ENCODE measurements around the gene SOD1. TPM values are rescaled to one million over a fixed set of nuclear protein-coding genes. Genes with fewer than 3 reads are reported as not detected.

Gene SOD1
- total and polyA plus RNA-seq, 2 donors (not counting 3 experiments of a cell fraction or from before 2014, with no cell fraction given): 198 to 268 TPM

- DNase-seq (ENCODE audit: low read depth, low spot score) (no peak), FAIRE-seq (no peak)
- Histone ChIP-seq H3K79me2 (ENCODE audit: control insufficient read depth, insufficient read depth, low read length) (no peaks in the 10 kb centered on the region), H3K9ac (replicated peaks; ENCODE audit: extremely low read depth, insufficient read depth, low read length) (no peak overlapping the region), H3K27ac (ENCODE audit: insufficient read depth, low read depth, low read length) (no peak overlapping the region), H3K4me2 (ENCODE audit: insufficient read depth, low read length) (no peak overlapping the region), H3K4me3 (replicated peaks in 1 of 3; ENCODE audit: insufficient read depth in 1 of 3, low read depth in 1 of 3, low read length in 3 of 3) (no peak overlapping the region), H3K36me3 (ENCODE audit: control insufficient read depth in 2 of 2, extremely low read depth in 1 of 2, insufficient read depth in 2 of 2, low read length in 2 of 2) (no peaks in the 10 kb centered on the region), H3K4me1 (ENCODE audit: control insufficient read depth, extremely low read depth, insufficient read depth, low read length) (no peaks in the 10 kb centered on the region), H3K9me1 (replicated peaks; ENCODE audit: control insufficient read depth, extremely low read depth, insufficient read depth, low read length) (no peaks in the 10 kb centered on the region), H3K9me3 (replicated peaks; ENCODE audit: control insufficient read depth, insufficient read depth, low read length) (no peaks in the 10 kb centered on the region), H2AFZ (ENCODE audit: low read depth, low read length) (no peak overlapping the region), H4K20me1 (replicated peaks; ENCODE audit: control insufficient read depth, extremely low read depth, insufficient read depth, low read length) (no peaks in the 10 kb centered on the region), H3K27me3 (ENCODE audit: control insufficient read depth in 2 of 2, insufficient read depth in 2 of 2, low read length in 2 of 2) (peaks cover 0 to 6% of the 10 kb centered on the region in 2 experiments)
- BruUV-seq (replicated peaks): no TSS peak
- intact Hi-C loops (cut with micrococcal nuclease): no loop called here
- POLR2A ChIA-PET: no interaction called here
- TF ChIP-seq CTCF (IDR thresholded peaks at IDR 0.05; ENCODE audit: extremely low read depth in 1 of 2, insufficient read depth in 1 of 2, low read depth in 1 of 2, low read length in 2 of 2): no peak
- TF ChIP-seq MYC (IDR thresholded peaks at IDR 0.05; ENCODE audit: low read depth, low read length): no peak
- TF ChIP-seq EZH2 (IDR thresholded peaks at IDR 0.05; ENCODE audit: borderline replicate concordance, low read depth, low read length, severe bottlenecking): no peak
- no peak for TF ChIP-seq JUN (IDR thresholded peaks at IDR 0.05; ENCODE audit: borderline replicate concordance, insufficient read depth, insufficient read length, low read depth)
- no peak for TF ChIP-seq FOS (IDR thresholded peaks at IDR 0.05; ENCODE audit: borderline replicate concordance, insufficient read depth, low read length)
- TF ChIP-seq POLR2A (IDR thresholded peaks at IDR 0.05; ENCODE audit: low read depth, low read length): no peak
- no peak for TF ChIP-seq GATA2 (IDR thresholded peaks at IDR 0.05; ENCODE audit: insufficient read depth, insufficient read length, low read depth, low read length)
- TF ChIP-seq POLR2AphosphoS5 (IDR thresholded peaks at IDR 0.05; ENCODE audit: insufficient read depth, low read depth, low read length): no peak
- TF ChIP-seq MAX (IDR thresholded peaks at IDR 0.05; ENCODE audit: insufficient read depth, insufficient read length): no peak
- CTCF ChIA-PET: interaction anchor here (0.9 to 1.1 kb wide), 4 partner anchors 10 to 62 kb away, joined by 3 read pairs; no protein-coding TSS in a partner anchor
- dilution Hi-C loops (cut with MboI; ENCODE audit: extremely low pct_ligation_motif_present, low sequenced_read_pairs): no loop called here
These were observed 35.3 kb upstream of the SOD1 start for GRCh38 chr21:31624181-31624580.

Measured in endothelial cell of umbilical vein (primary cell).